ENCODE data around the gene NES. TPM values are rescaled to one million over a fixed set of nuclear protein-coding genes. Genes with fewer than 3 reads are reported as not detected.

Gene NES
- total RNA-seq, 1 experiment from 2014 or later, result 8.4 TPM

GRCh38 chr1:156625436-156626078, 51.6 kb downstream of the NES start:
- H3K4me3 ChIP-seq (replicated peaks in 1 of 2; ENCODE audit: low read depth in 1 of 2, low read length in 2 of 2), result peak overlapping the region; percentile 33 to 46
- no peaks in the 10 kb centered on the region for H3K36me3 ChIP-seq (ENCODE audit: control insufficient read depth in 1 of 2, insufficient read depth in 2 of 2, low read length in 2 of 2)
- ChIA-PET RAD21 (ENCODE audit: low non-redundant PET in 1 of 2, low total read pairs in 2 of 2, uncharacterized antibody in 2 of 2, unreplicated experiment in 2 of 2) (interaction anchor here in 1 of 2 experiments (1.3 kb wide), 1 partner anchor 59 kb away, joined by 3 read pairs; no protein-coding TSS in a partner anchor), POLR2A (no interaction called here), CTCF (interaction anchor here (0.6 to 2.4 kb wide), 4 partner anchors 51 to 80 kb away, joined by 3 to 27 read pairs (median 4); partner anchors contain the start of genes CRABP2 and NES)
- no peaks in the 10 kb centered on the region for H3K9me3 ChIP-seq (ENCODE audit: control insufficient read depth in 1 of 2, insufficient read depth in 1 of 2, low read depth in 1 of 2, low read length in 2 of 2)
- intact Hi-C loops (cut with micrococcal nuclease), result loop anchor here (1.0 to 10.0 kb wide), 3 partner anchors 23 to 299 kb away; partner anchors contain the start of gene LRRC71
- TF ChIP-seq RAD21 (IDR thresholded peaks at IDR 0.05; ENCODE audit: low read depth) (peak; percentile 73), EZH2 (IDR thresholded peaks at IDR 0.05) (no peak), CTCF (IDR thresholded peaks at IDR 0.05 in 2 of 3, conservative IDR thresholded peaks at IDR 0.05 in 1 of 3; ENCODE audit: borderline replicate concordance in 1 of 3, insufficient read depth in 1 of 3, low read depth in 2 of 3, low read length in 2 of 3) (peak; percentile 68 to 91 (median 84); a peak in 5 of 6 replicates), REST (IDR thresholded peaks at IDR 0.05; ENCODE audit: low read depth) (no peak)
- no peaks in the 10 kb centered on the region for H3K27me3 ChIP-seq (ENCODE audit: insufficient read depth, low read length)
- H3K4me1 ChIP-seq (ENCODE audit: control insufficient read depth in 1 of 2, insufficient read depth in 2 of 2, low read length in 2 of 2), result peaks cover 3 to 7% of the 10 kb centered on the region in 2 experiments; a peak in 2 of 4 replicates
- ATAC-seq (peak; percentile 80), DNase-seq (ENCODE audit: low read depth, low spot score) (no peak)
- peak overlapping the region; percentile 25; the same call in 1 of the 2 replicates for H3K9ac ChIP-seq (ENCODE audit: low read length)
- H3K4me2 ChIP-seq (ENCODE audit: low read length), result peak overlapping the region; percentile 74
- no peak overlapping the region for H2AFZ ChIP-seq (ENCODE audit: low read depth, low read length, poor library complexity, severe bottlenecking)
- no TSS peak for BruUV-seq (replicated peaks)
- no peaks in the 10 kb centered on the region for H4K20me1 ChIP-seq (ENCODE audit: insufficient read depth)
- H3K9me2 ChIP-seq (ENCODE audit: insufficient read depth), result no peaks in the 10 kb centered on the region
- no peaks in the 10 kb centered on the region for H3K79me2 ChIP-seq (ENCODE audit: insufficient read depth, low read length)
- H3K27ac ChIP-seq (ENCODE audit: low read depth, low read length), result no peak overlapping the region
